ENCODE measurements around the gene SCD. TPM values are rescaled to one million over a fixed set of nuclear protein-coding genes. Genes with fewer than 3 reads are reported as not detected.

The SCD gene
- total and polyA plus RNA-seq, 2 of the 13 experiments (the other 11 are each of a cell fraction or from before 2014, with no cell fraction given), result 492 to 512 TPM

DNA sequence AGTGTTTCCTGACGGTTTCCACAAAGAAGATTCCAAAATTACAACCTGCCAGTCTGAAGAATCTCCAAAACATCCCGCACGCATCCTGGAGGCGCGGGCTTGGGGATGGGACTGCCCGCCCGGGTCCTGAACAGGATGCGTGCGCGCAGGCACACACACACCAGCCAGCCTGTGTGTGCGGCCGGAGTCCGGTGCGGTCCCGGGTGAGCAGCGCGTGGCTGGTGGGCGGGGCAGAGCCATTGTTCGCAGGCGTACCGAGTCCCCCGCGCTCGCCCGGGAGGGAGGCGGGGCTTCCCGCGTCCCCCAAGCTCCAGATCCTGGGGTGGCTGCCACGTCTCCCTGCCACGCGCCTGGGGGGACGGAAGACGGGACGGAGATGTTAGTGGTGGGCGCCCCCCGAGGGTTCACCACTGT lies 675 bp upstream of the SCD start (continued):
- peak; percentile 24; the same call in 1 of the 2 replicates for TF ChIP-seq DNMT1 (CRISPR knock-in tag; IDR thresholded peaks at IDR 0.05)
- peak; percentile 76 for TF ChIP-seq HOXA3 (CRISPR knock-in tag; IDR thresholded peaks at IDR 0.05)
- TF ChIP-seq MNT (IDR thresholded peaks at IDR 0.05), result peak; percentile 71
- peak; percentile 78; the same call in 1 of the 2 replicates for TF ChIP-seq MXD4 (CRISPR knock-in tag; IDR thresholded peaks at IDR 0.05)
- TF ChIP-seq, protein P1, sequence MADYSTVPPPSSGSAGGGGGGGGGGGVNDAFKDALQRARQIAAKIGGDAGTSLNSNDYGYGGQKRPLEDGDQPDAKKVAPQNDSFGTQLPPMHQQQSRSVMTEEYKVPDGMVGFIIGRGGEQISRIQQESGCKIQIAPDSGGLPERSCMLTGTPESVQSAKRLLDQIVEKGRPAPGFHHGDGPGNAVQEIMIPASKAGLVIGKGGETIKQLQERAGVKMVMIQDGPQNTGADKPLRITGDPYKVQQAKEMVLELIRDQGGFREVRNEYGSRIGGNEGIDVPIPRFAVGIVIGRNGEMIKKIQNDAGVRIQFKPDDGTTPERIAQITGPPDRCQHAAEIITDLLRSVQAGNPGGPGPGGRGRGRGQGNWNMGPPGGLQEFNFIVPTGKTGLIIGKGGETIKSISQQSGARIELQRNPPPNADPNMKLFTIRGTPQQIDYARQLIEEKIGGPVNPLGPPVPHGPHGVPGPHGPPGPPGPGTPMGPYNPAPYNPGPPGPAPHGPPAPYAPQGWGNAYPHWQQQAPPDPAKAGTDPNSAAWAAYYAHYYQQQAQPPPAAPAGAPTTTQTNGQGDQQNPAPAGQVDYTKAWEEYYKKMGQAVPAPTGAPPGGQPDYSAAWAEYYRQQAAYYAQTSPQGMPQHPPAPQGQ (CRISPR knock-in tag; IDR thresholded peaks at IDR 0.05; ENCODE audit: borderline replicate concordance), result no peak
- no peak for TF ChIP-seq ZNF597 (CRISPR knock-in tag; IDR thresholded peaks at IDR 0.05)
- no peak; the same call in 1 of the 2 replicates for TF ChIP-seq ZNF430 (CRISPR knock-in tag; IDR thresholded peaks at IDR 0.05)
- TF ChIP-seq TCF7L2 (IDR thresholded peaks at IDR 0.05; ENCODE audit: low read depth, low read length), result no peak
- TF ChIP-seq ZNF256 (CRISPR knock-in tag; conservative IDR thresholded peaks at IDR 0.05), result no peak
- TF ChIP-seq ZNF768 (CRISPR knock-in tag; IDR thresholded peaks at IDR 0.05), result peak; percentile 91
- no peak for TF ChIP-seq KDM4B (CRISPR knock-in tag; IDR thresholded peaks at IDR 0.05)
- TF ChIP-seq NCOA2 (CRISPR knock-in tag; IDR thresholded peaks at IDR 0.05), result peak; percentile 63
- TF ChIP-seq, protein P2, sequence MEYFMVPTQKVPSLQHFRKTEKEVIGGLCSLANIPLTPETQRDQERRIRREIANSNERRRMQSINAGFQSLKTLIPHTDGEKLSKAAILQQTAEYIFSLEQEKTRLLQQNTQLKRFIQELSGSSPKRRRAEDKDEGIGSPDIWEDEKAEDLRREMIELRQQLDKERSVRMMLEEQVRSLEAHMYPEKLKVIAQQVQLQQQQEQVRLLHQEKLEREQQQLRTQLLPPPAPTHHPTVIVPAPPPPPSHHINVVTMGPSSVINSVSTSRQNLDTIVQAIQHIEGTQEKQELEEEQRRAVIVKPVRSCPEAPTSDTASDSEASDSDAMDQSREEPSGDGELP (IDR thresholded peaks at IDR 0.05; ENCODE audit: borderline replicate concordance, low read depth), result 0 out of 2 replicates have a peak, but pooled peaks have one; percentile 42
- TF ChIP-seq ZNF30 (CRISPR knock-in tag; IDR thresholded peaks at IDR 0.05), result 0 out of 2 replicates have a peak, but pooled peaks have one; percentile 27
- no peak; the same call in 1 of the 2 replicates for TF ChIP-seq BRCA1 (CRISPR knock-in tag; IDR thresholded peaks at IDR 0.05)
- TF ChIP-seq SP4 (CRISPR knock-in tag; IDR thresholded peaks at IDR 0.05), result no peak
- TF ChIP-seq ZBTB26 (CRISPR knock-in tag; IDR thresholded peaks at IDR 0.05; ENCODE audit: borderline replicate concordance), result peak; percentile 49; the same call in 1 of the 2 replicates
- TF ChIP-seq NFIC (IDR thresholded peaks at IDR 0.05; ENCODE audit: low read length), result 0 out of 2 replicates have a peak, but pooled peaks have one; percentile 17
- TF ChIP-seq ZMAT5 (CRISPR knock-in tag; IDR thresholded peaks at IDR 0.05; ENCODE audit: borderline replicate concordance, low read depth), result no peak
- no peak for TF ChIP-seq MIXL1 (CRISPR knock-in tag; IDR thresholded peaks at IDR 0.05)
- no peak for TF ChIP-seq SNAI1 (CRISPR knock-in tag; IDR thresholded peaks at IDR 0.05; ENCODE audit: borderline replicate concordance)
- no peak for TF ChIP-seq ATF1 (CRISPR knock-in tag; IDR thresholded peaks at IDR 0.05)
